ENCODE results near the gene ARHGAP15. TPM values are rescaled to one million over a fixed set of nuclear protein-coding genes. Genes with fewer than 3 reads are reported as not detected.

Gene ARHGAP15
- total and polyA plus RNA-seq, 12 donors = 1.3 to 7.7 (median 2.8) TPM

DNA sequence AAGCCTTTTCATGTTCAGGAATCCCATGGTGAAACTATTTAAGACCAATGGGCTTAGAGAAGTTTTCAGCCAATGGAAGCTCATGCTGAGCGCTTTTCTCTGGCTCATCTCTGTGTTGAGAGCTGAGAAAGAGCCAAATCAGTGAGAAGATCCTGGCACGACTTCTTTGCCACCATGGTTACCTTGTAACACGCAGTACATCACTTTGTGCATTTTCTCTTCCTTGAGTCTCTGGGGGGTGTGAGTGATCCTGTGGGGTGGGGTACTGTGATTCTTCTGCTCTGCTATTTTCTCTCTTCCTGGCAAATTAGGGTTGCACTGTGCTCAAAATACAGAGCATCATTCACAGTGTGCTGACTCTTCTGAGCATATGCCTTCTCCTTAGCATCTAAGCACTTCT lies 664.2 kb downstream of the ARHGAP15 start:
- 87 to 89% methylated on average over 3 of the region's 3 CpGs for WGBS, 2 donors
- TF ChIP-seq, protein P1, sequence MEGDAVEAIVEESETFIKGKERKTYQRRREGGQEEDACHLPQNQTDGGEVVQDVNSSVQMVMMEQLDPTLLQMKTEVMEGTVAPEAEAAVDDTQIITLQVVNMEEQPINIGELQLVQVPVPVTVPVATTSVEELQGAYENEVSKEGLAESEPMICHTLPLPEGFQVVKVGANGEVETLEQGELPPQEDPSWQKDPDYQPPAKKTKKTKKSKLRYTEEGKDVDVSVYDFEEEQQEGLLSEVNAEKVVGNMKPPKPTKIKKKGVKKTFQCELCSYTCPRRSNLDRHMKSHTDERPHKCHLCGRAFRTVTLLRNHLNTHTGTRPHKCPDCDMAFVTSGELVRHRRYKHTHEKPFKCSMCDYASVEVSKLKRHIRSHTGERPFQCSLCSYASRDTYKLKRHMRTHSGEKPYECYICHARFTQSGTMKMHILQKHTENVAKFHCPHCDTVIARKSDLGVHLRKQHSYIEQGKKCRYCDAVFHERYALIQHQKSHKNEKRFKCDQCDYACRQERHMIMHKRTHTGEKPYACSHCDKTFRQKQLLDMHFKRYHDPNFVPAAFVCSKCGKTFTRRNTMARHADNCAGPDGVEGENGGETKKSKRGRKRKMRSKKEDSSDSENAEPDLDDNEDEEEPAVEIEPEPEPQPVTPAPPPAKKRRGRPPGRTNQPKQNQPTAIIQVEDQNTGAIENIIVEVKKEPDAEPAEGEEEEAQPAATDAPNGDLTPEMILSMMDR (IDR thresholded peaks at IDR 0.05) = no peak
- DNase-seq = no peak
- ATAC-seq = no peak
- no peaks in the 10 kb centered on the region for H3K4me1 ChIP-seq
- no peaks in the 10 kb centered on the region for H3K27me3 ChIP-seq
- H3K36me3 ChIP-seq = no peaks in the 10 kb centered on the region
- H3K27ac ChIP-seq = no peak overlapping the region
- no peaks in the 10 kb centered on the region for H3K9me3 ChIP-seq
- H3K4me3 ChIP-seq = no peak overlapping the region
- intact Hi-C loops (cut with DNase I) = no loop called here

DNA sequence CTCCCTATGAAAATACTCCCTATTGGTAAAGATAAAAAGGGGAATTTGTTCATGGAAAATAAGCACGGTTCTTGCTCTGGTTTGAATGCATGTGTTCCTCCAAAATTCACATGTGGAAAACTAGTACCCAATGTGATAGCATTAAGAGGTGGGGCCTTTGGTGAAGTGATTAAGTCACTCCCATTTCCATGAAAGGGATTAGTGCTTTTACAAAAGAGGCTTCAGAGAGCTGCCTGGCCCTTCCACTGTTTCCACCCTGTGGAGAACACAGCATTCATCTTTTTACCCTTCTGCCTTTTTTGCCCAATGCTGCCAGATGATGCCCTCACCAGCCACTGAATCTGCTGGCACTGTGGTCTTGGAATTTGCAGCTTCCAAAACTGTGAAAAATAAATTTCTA lies 666.8 kb downstream of the ARHGAP15 start:
- no peaks in the 10 kb centered on the region for H3K9me3 ChIP-seq

DNA sequence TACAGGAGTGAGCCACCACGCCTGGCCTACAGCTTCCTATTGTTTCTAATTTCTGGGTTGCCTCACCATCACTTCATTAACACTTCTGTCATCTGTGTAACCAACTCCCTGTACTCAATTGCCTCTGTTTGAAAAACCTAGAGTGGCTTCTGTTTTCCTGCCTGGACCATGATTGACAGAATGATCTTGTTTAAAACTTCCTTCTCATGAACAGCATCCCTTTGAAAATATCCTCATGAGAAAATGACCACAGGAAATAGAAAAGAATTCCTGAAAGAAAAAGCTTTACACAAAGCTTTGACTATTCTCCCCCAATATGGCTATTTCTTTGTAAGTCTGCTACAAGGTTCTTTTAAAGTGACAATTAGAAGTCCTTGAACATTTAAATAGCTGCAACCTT lies 672.3 kb downstream of the ARHGAP15 start:
- Histone ChIP-seq H3K27me3 (no peaks in the 10 kb centered on the region), H3K27ac (no peak overlapping the region), H3K4me1 (no peaks in the 10 kb centered on the region), H3K4me3 (no peak overlapping the region), H3K36me3 (no peaks in the 10 kb centered on the region), H3K9me3 (no peaks in the 10 kb centered on the region)
- intact Hi-C loops (cut with DNase I) = no loop called here
- DNase-seq (no peak), ATAC-seq (no peak)
- WGBS, 2 donors = 72 to 86% methylated on average over 1 of the region's 1 CpG
- TF ChIP-seq, protein P1 (IDR thresholded peaks at IDR 0.05) = no peak

More for the DNA sequence above, 666.8 kb downstream of the ARHGAP15 start:
- H3K4me1 ChIP-seq = no peaks in the 10 kb centered on the region
- H3K27me3 ChIP-seq = no peaks in the 10 kb centered on the region
- no peaks in the 10 kb centered on the region for H3K36me3 ChIP-seq
- WGBS, 2 donors = 83 to 84% methylated on average over 1 of the region's 1 CpG
- DNase-seq (no peak), ATAC-seq (no peak)
- TF ChIP-seq, protein P1 (IDR thresholded peaks at IDR 0.05) = no peak
- H3K27ac ChIP-seq = no peak overlapping the region
- H3K4me3 ChIP-seq = no peak overlapping the region
- intact Hi-C loops (cut with DNase I) = no loop called here

DNA sequence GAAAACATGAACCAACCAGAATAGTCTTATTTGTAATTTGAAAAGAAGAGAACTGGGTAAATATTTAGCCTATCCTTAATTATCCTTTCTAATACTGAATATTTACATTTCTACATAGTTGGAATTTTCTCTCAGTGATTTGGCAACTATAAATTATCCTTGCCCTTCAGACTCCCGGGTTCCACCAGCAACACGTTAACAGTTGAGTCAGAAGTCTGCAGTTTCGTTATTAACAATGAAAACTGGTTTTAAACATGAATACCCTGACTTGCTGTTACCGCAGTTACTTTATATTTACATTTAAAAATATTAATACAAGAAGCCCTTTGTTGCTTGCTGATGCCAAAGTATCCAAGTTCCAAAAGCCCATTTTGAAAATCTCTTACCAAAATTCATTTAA lies 673.0 kb downstream of the ARHGAP15 start:
- H3K27me3 ChIP-seq = no peaks in the 10 kb centered on the region
- 77 to 95% methylated on average over 4 of the region's 4 CpGs for WGBS, 2 donors
- no peak overlapping the region for H3K4me3 ChIP-seq
- DNase-seq (no peak), ATAC-seq (no peak)
- no peaks in the 10 kb centered on the region for H3K9me3 ChIP-seq
- intact Hi-C loops (cut with DNase I) = no loop called here
- TF ChIP-seq, protein P1 (IDR thresholded peaks at IDR 0.05) = no peak
- no peaks in the 10 kb centered on the region for H3K4me1 ChIP-seq
- no peak overlapping the region for H3K27ac ChIP-seq
- no peaks in the 10 kb centered on the region for H3K36me3 ChIP-seq

Measured in heart right ventricle (tissue), 16 donors.